Measurements from ENCODE around the gene TMEM135.
"Not testable (repeated sequence)": the region's sequence is repeated elsewhere in the genome, so short reads cannot be mapped to it uniquely, and the experiment has no call there.

Gene TMEM135

GRCh38 chr11:87107379-87107778 lies 69.6 kb downstream of the TMEM135 start:
- H3K27me3 ChIP-seq (ENCODE audit: control insufficient read depth in 1 of 2, insufficient read depth in 2 of 2, low read length in 2 of 2); H3K27ac ChIP-seq (ENCODE audit: low read depth, low read length); H3K36me3 ChIP-seq (ENCODE audit: control insufficient read depth in 1 of 2, insufficient read depth in 2 of 2, low read length in 2 of 2); H3K4me3 ChIP-seq (ENCODE audit: low read depth in 1 of 2, low read length in 2 of 2); H3K9ac ChIP-seq (ENCODE audit: low read depth in 1 of 2, low read length in 2 of 2); H3K4me1 ChIP-seq (ENCODE audit: control insufficient read depth in 1 of 2, insufficient read depth in 2 of 2, low read length in 2 of 2); H3K9me3 ChIP-seq (ENCODE audit: control insufficient read depth in 1 of 2, low read length in 2 of 2): not testable (repeated sequence)

- Histone ChIP-seq H3K9ac (ENCODE audit: low read depth in 1 of 2, low read length in 2 of 2) (no peak overlapping the region), H3K36me3 (ENCODE audit: control insufficient read depth in 1 of 2, insufficient read depth in 2 of 2, low read length in 2 of 2) (no peaks in the 10 kb centered on the region), H3K27ac (ENCODE audit: low read depth, low read length) (no peak overlapping the region), H3K9me3 (ENCODE audit: control insufficient read depth in 1 of 2, low read length in 2 of 2) (no peaks in the 10 kb centered on the region), H3K27me3 (ENCODE audit: control insufficient read depth in 1 of 2, insufficient read depth in 2 of 2, low read length in 2 of 2) (no peaks in the 10 kb centered on the region), H3K4me1 (ENCODE audit: control insufficient read depth in 1 of 2, insufficient read depth in 2 of 2, low read length in 2 of 2) (peaks cover 0 to 3% of the 10 kb centered on the region in 2 donors), H3K4me3 (ENCODE audit: low read depth in 1 of 2, low read length in 2 of 2) (no peak overlapping the region)
Measured at GRCh38 chr11:87110443-87111131, 72.9 kb downstream of the TMEM135 start.

DNA sequence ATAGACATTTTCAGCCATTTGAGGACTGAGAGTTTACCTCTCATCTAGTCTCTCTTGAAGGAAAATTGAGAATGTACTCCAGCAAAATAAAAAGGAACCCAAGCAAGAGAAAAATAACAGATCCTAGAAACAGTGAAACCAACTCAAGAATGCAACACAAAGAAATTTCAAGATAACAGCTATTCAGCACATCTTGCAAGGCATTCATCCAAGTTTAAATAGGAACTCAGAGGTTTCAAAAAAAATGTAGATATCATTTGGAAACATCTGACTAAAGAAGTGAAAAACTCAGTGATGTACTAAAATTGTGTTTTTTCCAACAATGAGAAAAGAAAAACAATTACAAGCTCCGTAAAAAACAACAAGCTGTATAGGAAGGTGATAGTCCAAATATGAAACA lies 76.4 kb downstream of the TMEM135 start:
- Histone ChIP-seq H3K4me3 (ENCODE audit: low read depth in 1 of 2, low read length in 2 of 2) (no peak overlapping the region), H3K27me3 (ENCODE audit: control insufficient read depth in 1 of 2, insufficient read depth in 2 of 2, low read length in 2 of 2) (no peaks in the 10 kb centered on the region), H3K9me3 (ENCODE audit: control insufficient read depth in 1 of 2, low read length in 2 of 2) (no peaks in the 10 kb centered on the region), H3K9ac (ENCODE audit: low read depth in 1 of 2, low read length in 2 of 2) (no peak overlapping the region), H3K27ac (ENCODE audit: low read depth, low read length) (no peak overlapping the region), H3K36me3 (ENCODE audit: control insufficient read depth in 1 of 2, insufficient read depth in 2 of 2, low read length in 2 of 2) (no peaks in the 10 kb centered on the region), H3K4me1 (ENCODE audit: control insufficient read depth in 1 of 2, insufficient read depth in 2 of 2, low read length in 2 of 2) (no peaks in the 10 kb centered on the region)

DNA sequence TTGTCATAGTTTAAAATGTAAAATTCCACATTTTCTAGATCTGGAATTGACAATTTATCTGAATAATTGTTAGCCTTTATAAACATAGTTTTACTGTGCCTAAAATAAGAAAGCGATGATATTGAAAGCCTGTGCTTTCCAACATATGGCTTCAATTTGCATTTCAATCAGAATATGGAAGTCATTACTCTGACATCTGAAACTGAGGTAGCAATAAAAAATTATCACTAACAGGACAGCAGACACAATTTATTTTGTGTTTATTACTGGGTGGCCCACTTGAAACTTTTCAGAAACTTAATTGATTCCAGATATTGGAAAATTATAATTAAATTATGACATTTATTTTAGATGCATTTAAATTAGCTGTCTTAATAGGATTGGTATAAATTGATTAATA lies 78.5 kb downstream of the TMEM135 start:
- H3K9me3 ChIP-seq (ENCODE audit: control insufficient read depth in 1 of 2, low read length in 2 of 2): no peaks in the 10 kb centered on the region
- H3K27ac ChIP-seq (ENCODE audit: low read depth, low read length): no peak overlapping the region
- H3K4me3 ChIP-seq (ENCODE audit: low read depth in 1 of 2, low read length in 2 of 2): no peak overlapping the region
- no peaks in the 10 kb centered on the region for H3K36me3 ChIP-seq (ENCODE audit: control insufficient read depth in 1 of 2, insufficient read depth in 2 of 2, low read length in 2 of 2)
- H3K27me3 ChIP-seq (ENCODE audit: control insufficient read depth in 1 of 2, insufficient read depth in 2 of 2, low read length in 2 of 2): no peaks in the 10 kb centered on the region
- H3K9ac ChIP-seq (ENCODE audit: low read depth in 1 of 2, low read length in 2 of 2): no peak overlapping the region
- no peaks in the 10 kb centered on the region for H3K4me1 ChIP-seq (ENCODE audit: control insufficient read depth in 1 of 2, insufficient read depth in 2 of 2, low read length in 2 of 2)

- no peak overlapping the region for H3K9ac ChIP-seq (ENCODE audit: low read depth in 1 of 2, low read length in 2 of 2)
- no peak overlapping the region for H3K4me3 ChIP-seq (ENCODE audit: low read depth in 1 of 2, low read length in 2 of 2)
- H3K9me3 ChIP-seq (ENCODE audit: control insufficient read depth in 1 of 2, low read length in 2 of 2): no peaks in the 10 kb centered on the region
- H3K4me1 ChIP-seq (ENCODE audit: control insufficient read depth in 1 of 2, insufficient read depth in 2 of 2, low read length in 2 of 2): no peaks in the 10 kb centered on the region
- H3K36me3 ChIP-seq (ENCODE audit: control insufficient read depth in 1 of 2, insufficient read depth in 2 of 2, low read length in 2 of 2): no peaks in the 10 kb centered on the region
- H3K27ac ChIP-seq (ENCODE audit: low read depth, low read length): no peak overlapping the region
- H3K27me3 ChIP-seq (ENCODE audit: control insufficient read depth in 1 of 2, insufficient read depth in 2 of 2, low read length in 2 of 2): no peaks in the 10 kb centered on the region
Measured at GRCh38 chr11:87120937-87121336, 83.2 kb downstream of the TMEM135 start.

GRCh38 chr11:87122852-87123251 lies 85.1 kb downstream of the TMEM135 start:
- no peaks in the 10 kb centered on the region for H3K4me1 ChIP-seq (ENCODE audit: control insufficient read depth in 1 of 2, insufficient read depth in 2 of 2, low read length in 2 of 2)
- H3K36me3 ChIP-seq (ENCODE audit: control insufficient read depth in 1 of 2, insufficient read depth in 2 of 2, low read length in 2 of 2): no peaks in the 10 kb centered on the region
- no peaks in the 10 kb centered on the region for H3K9me3 ChIP-seq (ENCODE audit: control insufficient read depth in 1 of 2, low read length in 2 of 2)
- H3K4me3 ChIP-seq (ENCODE audit: low read depth in 1 of 2, low read length in 2 of 2): no peak overlapping the region
- H3K27me3 ChIP-seq (ENCODE audit: control insufficient read depth in 1 of 2, insufficient read depth in 2 of 2, low read length in 2 of 2): no peaks in the 10 kb centered on the region
- no peak overlapping the region for H3K9ac ChIP-seq (ENCODE audit: low read depth in 1 of 2, low read length in 2 of 2)
- no peak overlapping the region for H3K27ac ChIP-seq (ENCODE audit: low read depth, low read length)

DNA sequence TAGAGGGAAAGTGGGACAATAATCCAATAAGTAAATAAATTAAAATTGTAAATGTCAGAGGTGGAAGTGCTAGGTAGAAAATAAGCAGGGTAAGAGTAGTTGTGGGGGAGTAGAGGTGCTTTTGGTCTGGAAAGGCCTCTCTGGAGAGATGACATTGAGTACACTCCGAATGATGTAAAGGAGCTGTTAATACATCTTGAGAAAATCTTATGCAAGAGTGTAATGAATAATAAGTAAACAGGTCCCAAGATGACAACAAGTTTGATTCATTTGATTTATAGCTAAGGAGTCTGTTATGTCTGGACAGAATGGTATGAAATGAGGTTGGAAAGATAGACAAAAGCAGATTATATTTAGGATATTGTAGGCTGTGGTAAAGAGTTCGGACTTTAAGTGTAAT lies 87.5 kb downstream of the TMEM135 start:
- H3K36me3 ChIP-seq (ENCODE audit: control insufficient read depth in 1 of 2, insufficient read depth in 2 of 2, low read length in 2 of 2): no peaks in the 10 kb centered on the region
- no peak overlapping the region for H3K4me3 ChIP-seq (ENCODE audit: low read depth in 1 of 2, low read length in 2 of 2)
- no peaks in the 10 kb centered on the region for H3K27me3 ChIP-seq (ENCODE audit: control insufficient read depth in 1 of 2, insufficient read depth in 2 of 2, low read length in 2 of 2)
- no peak overlapping the region for H3K9ac ChIP-seq (ENCODE audit: low read depth in 1 of 2, low read length in 2 of 2)
- H3K27ac ChIP-seq (ENCODE audit: low read depth, low read length): no peak overlapping the region
- H3K9me3 ChIP-seq (ENCODE audit: control insufficient read depth in 1 of 2, low read length in 2 of 2): no peaks in the 10 kb centered on the region
- no peaks in the 10 kb centered on the region for H3K4me1 ChIP-seq (ENCODE audit: control insufficient read depth in 1 of 2, insufficient read depth in 2 of 2, low read length in 2 of 2)

DNA sequence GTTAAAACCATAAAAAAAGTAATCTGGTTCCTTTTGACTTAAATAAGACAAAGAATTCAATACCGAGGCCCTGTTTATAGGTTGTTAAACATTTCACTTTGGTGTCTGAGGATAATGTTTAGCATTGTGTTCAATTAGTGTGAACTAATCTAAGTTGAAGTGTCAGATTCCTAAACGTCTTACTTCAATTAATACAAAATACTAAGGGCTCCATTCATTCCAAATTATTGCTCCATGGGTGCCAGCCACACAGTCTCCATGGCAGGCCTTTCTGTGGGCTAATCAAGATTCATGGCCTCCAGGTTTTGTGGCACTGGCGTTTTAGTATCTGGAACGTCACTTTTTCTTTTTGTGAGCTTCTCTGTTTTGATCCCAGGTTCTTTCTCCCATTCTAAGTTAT lies 89.4 kb downstream of the TMEM135 start:
- Histone ChIP-seq H3K36me3 (ENCODE audit: control insufficient read depth in 1 of 2, insufficient read depth in 2 of 2, low read length in 2 of 2) (no peaks in the 10 kb centered on the region), H3K27ac (ENCODE audit: low read depth, low read length) (no peak overlapping the region), H3K4me3 (ENCODE audit: low read depth in 1 of 2, low read length in 2 of 2) (no peak overlapping the region), H3K9me3 (ENCODE audit: control insufficient read depth in 1 of 2, low read length in 2 of 2) (no peaks in the 10 kb centered on the region), H3K9ac (ENCODE audit: low read depth in 1 of 2, low read length in 2 of 2) (no peak overlapping the region), H3K4me1 (ENCODE audit: control insufficient read depth in 1 of 2, insufficient read depth in 2 of 2, low read length in 2 of 2) (no peaks in the 10 kb centered on the region), H3K27me3 (ENCODE audit: control insufficient read depth in 1 of 2, insufficient read depth in 2 of 2, low read length in 2 of 2) (no peaks in the 10 kb centered on the region)

- H3K9me3 ChIP-seq (ENCODE audit: control insufficient read depth in 1 of 2, low read length in 2 of 2): no peaks in the 10 kb centered on the region
- no peaks in the 10 kb centered on the region for H3K36me3 ChIP-seq (ENCODE audit: control insufficient read depth in 1 of 2, insufficient read depth in 2 of 2, low read length in 2 of 2)
- no peak overlapping the region for H3K27ac ChIP-seq (ENCODE audit: low read depth, low read length)
- H3K9ac ChIP-seq (ENCODE audit: low read depth in 1 of 2, low read length in 2 of 2): no peak overlapping the region
- no peak overlapping the region for H3K4me3 ChIP-seq (ENCODE audit: low read depth in 1 of 2, low read length in 2 of 2)
- H3K27me3 ChIP-seq (ENCODE audit: control insufficient read depth in 1 of 2, insufficient read depth in 2 of 2, low read length in 2 of 2): no peaks in the 10 kb centered on the region
- H3K4me1 ChIP-seq (ENCODE audit: control insufficient read depth in 1 of 2, insufficient read depth in 2 of 2, low read length in 2 of 2): no peaks in the 10 kb centered on the region
Measured at GRCh38 chr11:87128372-87128771, 90.6 kb downstream of the TMEM135 start.

GRCh38 chr11:87134524-87135106 lies 96.9 kb downstream of the TMEM135 start:
- Histone ChIP-seq H3K9me3 (ENCODE audit: control insufficient read depth in 1 of 2, low read length in 2 of 2) (peaks cover 0 to 6% of the 10 kb centered on the region in 2 donors), H3K4me3 (ENCODE audit: low read depth in 1 of 2, low read length in 2 of 2) (no peak overlapping the region), H3K36me3 (ENCODE audit: control insufficient read depth in 1 of 2, insufficient read depth in 2 of 2, low read length in 2 of 2) (no peaks in the 10 kb centered on the region), H3K4me1 (ENCODE audit: control insufficient read depth in 1 of 2, insufficient read depth in 2 of 2, low read length in 2 of 2) (no peaks in the 10 kb centered on the region), H3K27me3 (ENCODE audit: control insufficient read depth in 1 of 2, insufficient read depth in 2 of 2, low read length in 2 of 2) (no peaks in the 10 kb centered on the region), H3K27ac (ENCODE audit: low read depth, low read length) (no peak overlapping the region), H3K9ac (ENCODE audit: low read depth in 1 of 2, low read length in 2 of 2) (no peak overlapping the region)

Data from duodenal mucosa (tissue), 2 donors.